HG02763 (cell line): ENCODE data around the gene PRIMA1.

Experiments used
- ATAC-seq: cut with Tn5 transposase; IDR thresholded peaks from one replicate; pipeline ENCODE4 v1.9.1; 2021; ENCODE audit warnings: mild to moderate bottlenecking, moderate library complexity; ENCODE audit not compliant: unreplicated experiment

PRIMA1 gene

GRCh38 chr14:93685121-93685895, 103.0 kb downstream of the PRIMA1 start:
- no peak for ATAC-seq

DNA sequence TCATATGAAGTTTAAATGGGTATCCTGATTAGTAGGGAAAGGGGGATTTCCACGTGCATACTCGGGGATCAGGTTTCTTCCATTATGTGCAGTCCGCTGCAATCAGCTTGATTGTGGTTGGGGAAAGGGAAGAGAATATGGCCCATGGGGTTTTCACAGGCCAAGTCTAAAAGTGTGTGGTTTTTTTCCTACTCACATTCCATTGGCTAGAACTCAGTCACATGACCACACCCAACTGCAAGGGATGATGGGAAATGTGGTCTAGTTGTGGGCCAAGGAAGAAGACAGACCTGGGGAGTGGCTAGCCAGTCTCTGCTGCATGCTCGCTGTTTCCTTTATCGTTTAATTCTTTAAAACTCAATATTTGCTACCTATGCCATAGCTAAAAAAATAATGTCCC, 105.1 kb downstream of the PRIMA1 start:
- no peak for ATAC-seq

DNA sequence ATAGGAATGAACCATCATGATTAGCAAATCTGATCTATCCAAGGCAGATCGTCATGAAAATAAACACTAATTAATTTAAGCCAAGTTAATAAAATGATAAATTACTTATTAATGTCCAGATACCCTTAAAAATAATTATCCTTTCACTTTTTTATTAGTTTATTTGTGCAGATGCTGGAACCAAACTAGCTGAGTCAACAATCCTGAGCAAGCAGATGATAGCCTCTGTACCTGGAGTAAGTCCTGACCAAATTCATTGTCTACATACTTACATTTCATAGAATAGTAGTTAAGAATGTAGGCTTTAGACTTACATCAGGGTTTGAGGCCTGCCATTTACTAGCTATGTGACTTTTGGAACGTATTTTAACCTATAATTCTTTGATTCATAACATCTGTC, 105.8 kb downstream of the PRIMA1 start:
- no peak for ATAC-seq

DNA sequence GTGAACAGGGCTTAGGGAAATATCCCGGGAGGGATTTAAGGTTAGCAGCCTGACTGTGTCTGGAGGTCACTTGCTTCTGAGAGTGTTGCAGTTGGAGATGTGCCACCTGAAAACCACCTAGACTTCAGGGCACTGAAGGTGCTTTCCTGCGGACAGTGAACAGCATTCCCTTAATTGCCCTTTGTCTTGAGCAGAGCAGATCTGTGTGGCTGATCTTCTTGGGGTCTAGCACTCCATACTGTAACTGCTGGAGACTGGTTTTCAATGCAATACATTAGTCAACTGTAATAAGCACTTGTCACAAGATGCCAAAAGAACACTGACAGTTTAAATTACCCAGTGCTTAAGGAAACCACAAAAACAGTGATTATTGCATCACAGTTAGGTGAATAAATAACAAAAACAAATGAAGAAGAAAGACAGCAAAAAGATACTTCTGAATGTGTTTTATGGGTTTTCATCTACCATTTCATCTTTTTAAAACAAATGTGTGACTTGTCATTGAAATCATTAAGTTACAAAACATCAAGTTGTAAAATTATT, 111.8 kb downstream of the PRIMA1 start:
- no peak for ATAC-seq

GRCh38 chr14:93675651-93676050, 112.6 kb downstream of the PRIMA1 start:
- no peak for ATAC-seq

GRCh38 chr14:93674343-93674742, 113.9 kb downstream of the PRIMA1 start:
- ATAC-seq: no peak

DNA sequence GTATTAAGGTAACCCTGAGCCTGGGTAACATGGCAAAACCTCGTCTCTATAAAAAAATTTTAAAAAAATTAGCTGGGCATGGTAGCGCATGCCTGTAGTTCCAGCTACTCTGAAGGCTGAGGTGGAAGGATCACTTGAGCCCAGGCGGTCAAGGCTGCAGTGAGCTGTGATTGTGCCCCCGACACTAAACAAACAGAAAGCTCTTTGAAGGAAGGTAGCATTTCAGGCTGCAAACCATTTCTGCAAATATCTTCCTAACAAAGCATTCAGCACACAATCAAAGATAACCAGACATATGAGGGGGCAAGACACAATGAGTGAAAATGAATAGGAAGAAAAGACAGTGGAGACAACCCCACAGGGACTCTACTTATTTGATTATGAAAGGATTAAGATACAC, 118.7 kb downstream of the PRIMA1 start:
- no peak for ATAC-seq
